ENCODE measurements around the gene CACNA1D.

DNA sequence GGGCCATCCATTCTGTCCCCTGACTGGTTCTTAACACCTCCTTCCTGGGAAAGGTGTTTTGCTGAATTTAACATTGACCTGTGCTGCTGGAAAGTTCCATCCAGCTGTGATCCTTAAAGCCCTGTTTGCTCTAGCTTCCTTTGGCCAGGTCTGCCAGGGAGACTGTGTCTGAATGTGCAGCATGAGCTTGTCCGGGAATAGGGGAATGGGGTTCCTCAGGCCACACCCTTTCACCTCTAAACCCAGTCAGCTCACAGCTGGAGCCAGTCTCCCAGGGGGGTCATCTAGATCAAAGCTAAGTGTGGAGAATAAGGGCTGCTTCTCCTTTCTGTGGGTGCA is 177.5 kb downstream of the CACNA1D start:
- TF ChIP-seq, protein P1, sequence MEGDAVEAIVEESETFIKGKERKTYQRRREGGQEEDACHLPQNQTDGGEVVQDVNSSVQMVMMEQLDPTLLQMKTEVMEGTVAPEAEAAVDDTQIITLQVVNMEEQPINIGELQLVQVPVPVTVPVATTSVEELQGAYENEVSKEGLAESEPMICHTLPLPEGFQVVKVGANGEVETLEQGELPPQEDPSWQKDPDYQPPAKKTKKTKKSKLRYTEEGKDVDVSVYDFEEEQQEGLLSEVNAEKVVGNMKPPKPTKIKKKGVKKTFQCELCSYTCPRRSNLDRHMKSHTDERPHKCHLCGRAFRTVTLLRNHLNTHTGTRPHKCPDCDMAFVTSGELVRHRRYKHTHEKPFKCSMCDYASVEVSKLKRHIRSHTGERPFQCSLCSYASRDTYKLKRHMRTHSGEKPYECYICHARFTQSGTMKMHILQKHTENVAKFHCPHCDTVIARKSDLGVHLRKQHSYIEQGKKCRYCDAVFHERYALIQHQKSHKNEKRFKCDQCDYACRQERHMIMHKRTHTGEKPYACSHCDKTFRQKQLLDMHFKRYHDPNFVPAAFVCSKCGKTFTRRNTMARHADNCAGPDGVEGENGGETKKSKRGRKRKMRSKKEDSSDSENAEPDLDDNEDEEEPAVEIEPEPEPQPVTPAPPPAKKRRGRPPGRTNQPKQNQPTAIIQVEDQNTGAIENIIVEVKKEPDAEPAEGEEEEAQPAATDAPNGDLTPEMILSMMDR (optimal IDR thresholded peaks at IDR 0.05 in 1 of 3, IDR thresholded peaks at IDR 0.05 in 1 of 3, conservative IDR thresholded peaks at IDR 0.05 in 1 of 3; ENCODE audit: extremely low read depth in 1 of 3, insufficient read depth in 2 of 3, low read length in 3 of 3), result no peak
- TF ChIP-seq EZH2 (IDR thresholded peaks at IDR 0.05; ENCODE audit: low read length), result no peak
